ENCODE data around the gene NPAS2. TPM values are rescaled to one million over a fixed set of nuclear protein-coding genes. Genes with fewer than 3 reads are reported as not detected.

Gene NPAS2
- total RNA-seq, 1 experiment from 2014 or later = 38.3 TPM

DNA sequence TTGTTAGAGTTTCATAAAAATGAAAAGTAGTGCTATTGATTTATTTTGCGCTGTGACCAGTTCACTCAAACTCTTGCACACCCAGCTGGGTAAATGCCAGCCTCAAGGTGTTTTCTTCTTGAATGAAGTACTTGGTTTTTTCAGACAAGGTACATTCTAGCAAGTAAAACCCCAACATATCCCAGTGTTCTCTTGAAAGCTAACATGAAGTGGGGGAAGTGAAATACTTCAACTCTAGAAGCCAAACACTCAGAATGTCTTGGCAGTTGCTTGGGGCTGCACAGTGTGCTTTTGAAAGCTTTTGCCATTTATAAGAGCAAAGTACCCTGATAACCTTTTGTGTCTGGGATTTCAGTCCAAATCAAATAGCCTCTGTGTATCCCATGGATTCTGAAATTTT is 13.4 kb downstream of the NPAS2 start:
- H3K4me1 ChIP-seq (replicated peaks; ENCODE audit: insufficient read depth) = peaks cover 11% of the 10 kb centered on the region; the same call in 1 of the 2 replicates
- peaks cover 74% of the 10 kb centered on the region for H4K20me1 ChIP-seq (ENCODE audit: insufficient read depth)
- TF ChIP-seq EZH2 (IDR thresholded peaks at IDR 0.05; ENCODE audit: low read depth) = no peak
- TF ChIP-seq, protein P1, sequence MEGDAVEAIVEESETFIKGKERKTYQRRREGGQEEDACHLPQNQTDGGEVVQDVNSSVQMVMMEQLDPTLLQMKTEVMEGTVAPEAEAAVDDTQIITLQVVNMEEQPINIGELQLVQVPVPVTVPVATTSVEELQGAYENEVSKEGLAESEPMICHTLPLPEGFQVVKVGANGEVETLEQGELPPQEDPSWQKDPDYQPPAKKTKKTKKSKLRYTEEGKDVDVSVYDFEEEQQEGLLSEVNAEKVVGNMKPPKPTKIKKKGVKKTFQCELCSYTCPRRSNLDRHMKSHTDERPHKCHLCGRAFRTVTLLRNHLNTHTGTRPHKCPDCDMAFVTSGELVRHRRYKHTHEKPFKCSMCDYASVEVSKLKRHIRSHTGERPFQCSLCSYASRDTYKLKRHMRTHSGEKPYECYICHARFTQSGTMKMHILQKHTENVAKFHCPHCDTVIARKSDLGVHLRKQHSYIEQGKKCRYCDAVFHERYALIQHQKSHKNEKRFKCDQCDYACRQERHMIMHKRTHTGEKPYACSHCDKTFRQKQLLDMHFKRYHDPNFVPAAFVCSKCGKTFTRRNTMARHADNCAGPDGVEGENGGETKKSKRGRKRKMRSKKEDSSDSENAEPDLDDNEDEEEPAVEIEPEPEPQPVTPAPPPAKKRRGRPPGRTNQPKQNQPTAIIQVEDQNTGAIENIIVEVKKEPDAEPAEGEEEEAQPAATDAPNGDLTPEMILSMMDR (conservative IDR thresholded peaks at IDR 0.05) = no peak
- H3K27ac ChIP-seq = no peak overlapping the region
- no peaks in the 10 kb centered on the region for H3K9me3 ChIP-seq (ENCODE audit: insufficient read depth, low read depth)
- H3K4me2 ChIP-seq = no peak overlapping the region
- no peak overlapping the region for H3K4me3 ChIP-seq
- ChIA-PET POLR2A (ENCODE audit: unreplicated experiment) (no interaction called here), CTCF (no interaction called here)
- H3K27me3 ChIP-seq (ENCODE audit: insufficient read depth, low read depth) = no peaks in the 10 kb centered on the region
- BruUV-seq (replicated peaks) = no TSS peak
- H3K36me3 ChIP-seq (ENCODE audit: low read depth) = peaks cover 14% of the 10 kb centered on the region; the same call in 1 of the 2 replicates
- no peak for DNase-seq
- H2AFZ ChIP-seq = no peak overlapping the region
- intact Hi-C loops (cut with micrococcal nuclease; ENCODE audit: unreplicated experiment) = no loop called here
- peaks cover 35% of the 10 kb centered on the region; the same call in 1 of the 2 replicates for H3F3A ChIP-seq (ENCODE audit: insufficient read depth, low read depth)
- no peaks in the 10 kb centered on the region for H3K9me2 ChIP-seq (ENCODE audit: insufficient read depth)
- H3K79me2 ChIP-seq (ENCODE audit: low read depth) = peaks cover 100% of the 10 kb centered on the region

DNA sequence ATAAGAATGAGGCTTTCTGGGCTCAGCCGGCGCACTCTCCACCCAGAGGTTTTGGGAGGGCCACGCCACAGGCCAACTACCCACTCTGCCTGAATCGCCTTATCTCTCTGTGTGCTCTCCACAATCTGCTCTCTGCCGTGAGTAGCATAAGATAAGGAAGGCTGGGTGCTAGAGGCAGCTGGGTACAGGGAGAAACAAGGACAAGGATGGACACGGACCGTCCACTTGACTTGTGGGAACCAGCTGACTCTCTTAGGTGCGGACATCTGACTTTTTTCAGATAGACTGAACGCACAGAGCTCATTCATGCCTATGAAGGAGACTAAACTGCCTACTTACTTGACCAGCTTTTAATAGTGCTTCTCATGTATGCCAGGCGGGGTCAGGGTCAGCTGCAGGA is 14.3 kb downstream of the NPAS2 start:
- Histone ChIP-seq H3K36me3 (ENCODE audit: low read depth) (peaks cover 14% of the 10 kb centered on the region; the same call in 1 of the 2 replicates), H3K4me1 (replicated peaks; ENCODE audit: insufficient read depth) (peaks cover 11% of the 10 kb centered on the region; the same call in 1 of the 2 replicates), H3K27ac (no peak overlapping the region), H2AFZ (no peak overlapping the region), H3K27me3 (ENCODE audit: insufficient read depth, low read depth) (no peaks in the 10 kb centered on the region), H3K79me2 (ENCODE audit: low read depth) (peaks cover 99% of the 10 kb centered on the region), H3K4me2 (no peak overlapping the region), H3K4me3 (no peak overlapping the region), H3F3A (ENCODE audit: insufficient read depth, low read depth) (peaks cover 38% of the 10 kb centered on the region; the same call in 1 of the 2 replicates), H3K9me2 (ENCODE audit: insufficient read depth) (no peaks in the 10 kb centered on the region), H4K20me1 (ENCODE audit: insufficient read depth) (peaks cover 75% of the 10 kb centered on the region), H3K9me3 (ENCODE audit: insufficient read depth, low read depth) (no peaks in the 10 kb centered on the region)
- TF ChIP-seq EZH2 (IDR thresholded peaks at IDR 0.05; ENCODE audit: low read depth) = no peak
- TF ChIP-seq, protein P1 (conservative IDR thresholded peaks at IDR 0.05) = no peak
- no peak for DNase-seq
- ChIA-PET CTCF (no interaction called here), POLR2A (ENCODE audit: unreplicated experiment) (no interaction called here)
- intact Hi-C loops (cut with micrococcal nuclease; ENCODE audit: unreplicated experiment) = no loop called here
- no TSS peak for BruUV-seq (replicated peaks)

DNA sequence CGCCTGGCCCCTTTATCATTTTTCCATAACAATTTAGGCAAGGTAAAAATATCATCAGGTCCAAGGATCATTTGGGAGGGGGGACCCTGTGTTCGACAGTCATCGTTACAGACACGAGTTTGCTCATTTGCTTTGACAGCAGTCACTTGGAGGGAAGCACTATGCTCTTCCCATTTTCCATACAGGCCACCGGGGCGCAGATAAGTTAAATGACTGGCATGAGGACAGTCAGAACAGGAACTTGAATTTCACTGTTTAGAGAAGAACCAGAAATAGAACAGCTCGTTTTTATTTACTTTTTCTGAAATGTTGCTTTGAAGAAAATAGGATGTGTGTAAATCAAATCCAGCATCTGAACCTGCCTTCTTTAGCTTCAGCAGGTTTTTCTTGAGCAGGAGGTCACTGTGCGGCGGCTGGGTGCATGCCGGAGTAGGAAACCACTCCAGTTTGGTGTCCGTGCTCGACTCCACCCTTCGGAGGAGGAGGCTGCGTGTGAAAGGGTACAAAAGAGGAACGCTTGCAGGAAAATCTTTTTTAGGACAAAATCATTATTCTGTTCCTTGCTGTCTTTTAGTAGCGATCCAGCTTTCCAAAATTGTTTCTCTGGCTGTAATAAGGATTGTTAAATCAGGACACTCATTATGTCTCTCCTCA is 15.2 kb downstream of the NPAS2 start:
- no TSS peak for BruUV-seq (replicated peaks)
- Histone ChIP-seq H3K27ac (no peak overlapping the region), H3K79me2 (ENCODE audit: low read depth) (peaks cover 99% of the 10 kb centered on the region), H3K9me2 (ENCODE audit: insufficient read depth) (no peaks in the 10 kb centered on the region), H3K4me1 (replicated peaks; ENCODE audit: insufficient read depth) (peaks cover 11% of the 10 kb centered on the region; the same call in 1 of the 2 replicates), H2AFZ (no peak overlapping the region), H3K9me3 (ENCODE audit: insufficient read depth, low read depth) (no peaks in the 10 kb centered on the region), H3K27me3 (ENCODE audit: insufficient read depth, low read depth) (no peaks in the 10 kb centered on the region), H3K4me2 (no peak overlapping the region), H3K36me3 (ENCODE audit: low read depth) (peaks cover 14% of the 10 kb centered on the region; the same call in 1 of the 2 replicates), H3F3A (ENCODE audit: insufficient read depth, low read depth) (peaks cover 47% of the 10 kb centered on the region; the same call in 1 of the 2 replicates), H4K20me1 (ENCODE audit: insufficient read depth) (peaks cover 70% of the 10 kb centered on the region), H3K4me3 (no peak overlapping the region)
- ChIA-PET CTCF (no interaction called here), POLR2A (ENCODE audit: unreplicated experiment) (no interaction called here)
- no peak for TF ChIP-seq EZH2 (IDR thresholded peaks at IDR 0.05; ENCODE audit: low read depth)
- TF ChIP-seq, protein P1 (conservative IDR thresholded peaks at IDR 0.05) = no peak
- intact Hi-C loops (cut with micrococcal nuclease; ENCODE audit: unreplicated experiment) = no loop called here
- no peak for DNase-seq

All from PC-9 (cell line).